Measurements from ENCODE around the gene HENMT1.
A peak's percentile ranks its signal among the peaks of the same experiment; 100 is the strongest.

Gene HENMT1

GRCh38 chr1:108657356-108658080 is 3.4 kb downstream of the HENMT1 start:
- DNase-seq (ENCODE audit: low read depth in 2 of 2), result no peak
- H3K4me3 ChIP-seq (replicated peaks in 1 of 2; ENCODE audit: low read depth in 2 of 2, low read length in 2 of 2), result no peak overlapping the region
- no peak for TF ChIP-seq CTCF (IDR thresholded peaks at IDR 0.05; ENCODE audit: low read depth, low read length)

GRCh38 chr1:108653431-108654105 is 7.3 kb downstream of the HENMT1 start:
- no peak for DNase-seq (ENCODE audit: low read depth in 2 of 2)
- no peak overlapping the region for H3K4me3 ChIP-seq (replicated peaks in 1 of 2; ENCODE audit: low read depth in 2 of 2, low read length in 2 of 2)
- no peak for TF ChIP-seq CTCF (IDR thresholded peaks at IDR 0.05; ENCODE audit: low read depth, low read length)

- peak; percentile 83 to 92 for DNase-seq (ENCODE audit: low read depth in 2 of 2)
- TF ChIP-seq CTCF (IDR thresholded peaks at IDR 0.05; ENCODE audit: low read depth, low read length), result no peak
- H3K4me3 ChIP-seq (replicated peaks in 1 of 2; ENCODE audit: low read depth in 2 of 2, low read length in 2 of 2), result no peak overlapping the region
These were observed 14.1 kb downstream of the HENMT1 start for GRCh38 chr1:108646648-108647269.

GRCh38 chr1:108646265-108646647 is 14.6 kb downstream of the HENMT1 start:
- no peak overlapping the region for H3K4me3 ChIP-seq (replicated peaks in 1 of 2; ENCODE audit: low read depth in 2 of 2, low read length in 2 of 2)
- no peak for TF ChIP-seq CTCF (IDR thresholded peaks at IDR 0.05; ENCODE audit: low read depth, low read length)
- no peak for DNase-seq (ENCODE audit: low read depth in 2 of 2)

GRCh38 chr1:108645564-108646184 is 15.2 kb downstream of the HENMT1 start:
- no peak for TF ChIP-seq CTCF (IDR thresholded peaks at IDR 0.05; ENCODE audit: low read depth, low read length)
- no peak overlapping the region for H3K4me3 ChIP-seq (replicated peaks in 1 of 2; ENCODE audit: low read depth in 2 of 2, low read length in 2 of 2)

GRCh38 chr1:108644984-108645383 is 15.9 kb downstream of the HENMT1 start:
- no peak for DNase-seq (ENCODE audit: low read depth in 2 of 2)
- TF ChIP-seq CTCF (IDR thresholded peaks at IDR 0.05; ENCODE audit: low read depth, low read length), result no peak
- H3K4me3 ChIP-seq (replicated peaks in 1 of 2; ENCODE audit: low read depth in 2 of 2, low read length in 2 of 2), result no peak overlapping the region

More at GRCh38 chr1:108645564-108646184, 15.2 kb downstream of the HENMT1 start:
- DNase-seq (ENCODE audit: low read depth in 2 of 2), result no peak
